Measurements from ENCODE around the gene KRT80. TPM values are rescaled to one million over a fixed set of nuclear protein-coding genes. Genes with fewer than 3 reads are reported as not detected.
A peak's percentile ranks its signal among the peaks of the same experiment; 100 is the strongest.

The KRT80 gene
- total RNA-seq, 3 donors from 2014 or later (not counting 1 experiment from before 2014, with no cell fraction given) = not detected

- peaks cover 0 to 8% of the 10 kb centered on the region in 2 donors for H3K4me1 Mint-ChIP-seq
- Histone ChIP-seq H3K27me3 (ENCODE audit: control insufficient read depth, insufficient read depth, low read length) (no peaks in the 10 kb centered on the region), H3K4me1 (ENCODE audit: control insufficient read depth, insufficient read depth, low read length) (no peaks in the 10 kb centered on the region), H3K4me3 (ENCODE audit: low read length) (no peak overlapping the region), H3K36me3 (ENCODE audit: control insufficient read depth, insufficient read depth, low read length) (no peaks in the 10 kb centered on the region), H3K9me3 (ENCODE audit: control insufficient read depth, insufficient read depth, low read length) (no peaks in the 10 kb centered on the region), H3K27ac (ENCODE audit: low read length) (no peak overlapping the region)
- peak; percentile 56 to 82 (median 73) for ATAC-seq
- intact Hi-C loops (cut with micrococcal nuclease) = no loop called here
- no peaks in the 10 kb centered on the region for H3K9me3 Mint-ChIP-seq
- H3K27me3 Mint-ChIP-seq (ENCODE audit: low read depth in 2 of 2) = peaks cover 5 to 16% of the 10 kb centered on the region in 2 donors
- no peak overlapping the region for H3K27ac Mint-ChIP-seq
- peak; percentile 61 for TF ChIP-seq CTCF (IDR thresholded peaks at IDR 0.05)
- no peaks in the 10 kb centered on the region for H3K36me3 Mint-ChIP-seq
- WGBS (ENCODE audit: insufficient coverage) = 33% methylated on average over 13 of the region's 13 CpGs
- peak; percentile 47 to 61 for DNase-seq
- no peak overlapping the region for H3K4me3 Mint-ChIP-seq
These were observed 22.0 kb upstream of the KRT80 start for GRCh38 chr12:52213564-52214420.

GRCh38 chr12:52212701-52213563, 21.1 kb upstream of the KRT80 start:
- DNase-seq (no peak), ATAC-seq (no peak)
- Histone ChIP-seq H3K27me3 (ENCODE audit: control insufficient read depth, insufficient read depth, low read length) (no peaks in the 10 kb centered on the region), H3K4me3 (ENCODE audit: low read length) (no peak overlapping the region), H3K27ac (ENCODE audit: low read length) (no peak overlapping the region), H3K36me3 (ENCODE audit: control insufficient read depth, insufficient read depth, low read length) (no peaks in the 10 kb centered on the region), H3K9me3 (ENCODE audit: control insufficient read depth, insufficient read depth, low read length) (no peaks in the 10 kb centered on the region), H3K4me1 (ENCODE audit: control insufficient read depth, insufficient read depth, low read length) (no peaks in the 10 kb centered on the region)
- Mint-ChIP-seq H3K9me3 (no peaks in the 10 kb centered on the region), H3K4me1 (peaks cover 0 to 8% of the 10 kb centered on the region in 2 donors), H3K27me3 (ENCODE audit: low read depth in 2 of 2) (peaks cover 5 to 19% of the 10 kb centered on the region in 2 donors), H3K36me3 (no peaks in the 10 kb centered on the region), H3K27ac (no peak overlapping the region), H3K4me3 (no peak overlapping the region)
- 78% methylated on average over 13 of the region's 13 CpGs for WGBS (ENCODE audit: insufficient coverage)
- TF ChIP-seq CTCF (IDR thresholded peaks at IDR 0.05) = no peak
- intact Hi-C loops (cut with micrococcal nuclease) = no loop called here

GRCh38 chr12:52211716-52212585, 20.1 kb upstream of the KRT80 start:
- ATAC-seq (no peak), DNase-seq (no peak)
- no peaks in the 10 kb centered on the region for H3K36me3 ChIP-seq (ENCODE audit: control insufficient read depth, insufficient read depth, low read length)
- no peak overlapping the region for H3K4me3 Mint-ChIP-seq
- no peak for TF ChIP-seq CTCF (IDR thresholded peaks at IDR 0.05)
- WGBS (ENCODE audit: insufficient coverage) = 82% methylated on average over 13 of the region's 13 CpGs
- peaks cover 0 to 8% of the 10 kb centered on the region in 2 donors for H3K4me1 Mint-ChIP-seq
- H3K27me3 ChIP-seq (ENCODE audit: control insufficient read depth, insufficient read depth, low read length) = no peaks in the 10 kb centered on the region
- no peak overlapping the region for H3K27ac Mint-ChIP-seq
- no peaks in the 10 kb centered on the region for H3K9me3 ChIP-seq (ENCODE audit: control insufficient read depth, insufficient read depth, low read length)
- peaks cover 5 to 20% of the 10 kb centered on the region in 2 donors for H3K27me3 Mint-ChIP-seq (ENCODE audit: low read depth in 2 of 2)
- no peaks in the 10 kb centered on the region for H3K4me1 ChIP-seq (ENCODE audit: control insufficient read depth, insufficient read depth, low read length)
- no peak overlapping the region for H3K27ac ChIP-seq (ENCODE audit: low read length)
- no peaks in the 10 kb centered on the region for H3K36me3 Mint-ChIP-seq
- intact Hi-C loops (cut with micrococcal nuclease) = no loop called here
- H3K9me3 Mint-ChIP-seq = no peaks in the 10 kb centered on the region
- no peak overlapping the region for H3K4me3 ChIP-seq (ENCODE audit: low read length)

Measured in natural killer cell (primary cell).